GM19395 (cell line): ENCODE measurements around the gene NADK2.
"Not testable (repeated sequence)": the region's sequence is repeated elsewhere in the genome, so short reads cannot be mapped to it uniquely, and the experiment has no call there.

Experiments used
- ATAC-seq: cut with Tn5 transposase; IDR thresholded peaks from one replicate; pipeline ENCODE4 v1.9.1; 2021; ENCODE audit warnings: mild to moderate bottlenecking, moderate library complexity; ENCODE audit not compliant: unreplicated experiment

Gene NADK2

DNA sequence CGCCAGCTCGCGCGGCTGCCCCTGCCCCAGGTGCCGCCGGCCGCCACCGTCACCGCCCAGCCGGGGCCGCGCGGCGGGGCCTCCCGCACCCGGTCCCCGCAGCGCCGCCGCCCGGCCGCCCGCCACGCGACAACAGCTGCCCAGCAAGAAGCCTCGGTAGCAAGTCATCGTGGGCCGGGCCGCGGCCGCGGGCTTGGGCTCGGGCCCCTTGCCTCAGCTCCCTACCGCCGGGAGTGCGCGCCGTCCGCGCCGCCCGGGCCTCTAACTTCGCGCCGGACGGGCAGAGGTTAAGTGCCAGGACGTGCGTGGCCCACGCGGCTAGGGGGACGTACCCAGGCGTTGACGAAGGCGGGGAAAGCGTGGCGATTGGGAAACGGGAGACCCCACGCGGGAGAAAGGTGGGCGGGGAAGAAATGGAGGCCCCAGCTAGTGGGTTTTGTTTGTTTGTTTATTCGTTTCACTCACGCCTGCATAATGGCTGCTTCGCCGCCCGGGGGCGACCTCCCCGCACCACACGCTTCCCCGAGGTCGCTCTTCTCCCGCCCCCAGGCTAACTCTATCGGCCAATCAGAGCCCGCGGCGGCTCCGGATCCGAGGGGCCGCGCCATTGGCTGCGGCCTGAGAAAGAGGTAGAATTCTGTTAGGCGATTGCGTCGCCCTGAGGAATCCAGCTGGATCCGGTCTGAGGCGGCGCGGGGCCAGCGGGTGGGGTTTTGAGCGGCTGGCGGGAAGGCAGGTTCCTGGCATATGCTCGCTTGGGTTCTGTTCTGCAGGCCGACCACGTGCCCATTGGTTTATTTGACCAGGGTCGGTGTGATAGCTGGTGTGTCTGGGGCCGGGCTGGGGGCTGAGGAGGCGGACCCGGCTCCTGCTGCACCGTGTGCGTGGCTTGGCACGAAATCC, at the start of gene NADK2:
NADK2 (minus strand) TSS at position 295 of the 903 bp plus-strand sequence; CDS start at position 168, 127 bp downstream.
- peak; percentile 91 for ATAC-seq

GRCh38 chr5:36285837-36286615, 44.3 kb upstream of the NADK2 start:
- no peak for ATAC-seq

DNA sequence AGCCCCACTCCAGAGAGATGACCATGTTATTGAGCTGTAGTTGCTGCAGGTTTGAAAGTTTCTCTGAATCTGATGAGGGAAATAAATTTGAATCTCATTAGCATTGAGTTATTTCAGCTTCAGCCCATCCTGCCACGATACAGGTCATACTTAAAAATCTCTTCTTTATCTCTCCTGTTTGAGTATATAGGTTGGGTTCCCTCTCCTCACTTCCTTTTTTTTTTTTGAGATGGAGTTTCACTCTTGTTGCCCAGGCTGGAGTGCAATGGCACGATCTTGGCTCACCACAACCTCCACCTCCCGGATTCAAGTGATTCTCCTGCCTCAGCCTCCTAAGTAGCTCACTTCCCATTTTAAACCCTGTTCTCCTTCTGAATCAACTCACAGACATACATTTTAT, 42.0 kb upstream of the NADK2 start:
- not testable (repeated sequence) for ATAC-seq

- no peak for ATAC-seq
Observed at GRCh38 chr5:36281626-36282025, 39.9 kb upstream of the NADK2 start.

- no peak for ATAC-seq
Observed at GRCh38 chr5:36279054-36279698, 37.5 kb upstream of the NADK2 start.

- ATAC-seq = no peak
Observed at GRCh38 chr5:36277521-36278176, 35.9 kb upstream of the NADK2 start.

DNA sequence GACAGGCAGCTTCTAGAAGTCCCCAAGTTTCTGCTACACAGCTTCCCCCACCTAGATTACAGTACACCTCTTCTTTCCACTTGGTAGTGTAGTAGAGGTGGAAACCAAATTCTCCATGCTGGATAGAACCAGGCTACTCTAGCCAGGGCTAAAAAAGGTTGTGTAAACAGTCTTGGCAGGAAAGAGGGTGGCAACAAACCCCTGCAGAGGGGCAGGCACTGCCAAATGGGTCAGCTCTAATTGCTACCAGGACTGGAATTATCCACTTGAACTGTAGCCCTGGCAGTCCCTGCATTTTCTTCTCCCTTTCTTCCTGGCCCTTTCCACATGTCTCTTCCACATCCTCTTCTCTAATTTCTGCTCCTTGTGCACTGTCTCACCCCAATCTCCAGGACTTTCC, 35.1 kb upstream of the NADK2 start:
- ATAC-seq = no peak

DNA sequence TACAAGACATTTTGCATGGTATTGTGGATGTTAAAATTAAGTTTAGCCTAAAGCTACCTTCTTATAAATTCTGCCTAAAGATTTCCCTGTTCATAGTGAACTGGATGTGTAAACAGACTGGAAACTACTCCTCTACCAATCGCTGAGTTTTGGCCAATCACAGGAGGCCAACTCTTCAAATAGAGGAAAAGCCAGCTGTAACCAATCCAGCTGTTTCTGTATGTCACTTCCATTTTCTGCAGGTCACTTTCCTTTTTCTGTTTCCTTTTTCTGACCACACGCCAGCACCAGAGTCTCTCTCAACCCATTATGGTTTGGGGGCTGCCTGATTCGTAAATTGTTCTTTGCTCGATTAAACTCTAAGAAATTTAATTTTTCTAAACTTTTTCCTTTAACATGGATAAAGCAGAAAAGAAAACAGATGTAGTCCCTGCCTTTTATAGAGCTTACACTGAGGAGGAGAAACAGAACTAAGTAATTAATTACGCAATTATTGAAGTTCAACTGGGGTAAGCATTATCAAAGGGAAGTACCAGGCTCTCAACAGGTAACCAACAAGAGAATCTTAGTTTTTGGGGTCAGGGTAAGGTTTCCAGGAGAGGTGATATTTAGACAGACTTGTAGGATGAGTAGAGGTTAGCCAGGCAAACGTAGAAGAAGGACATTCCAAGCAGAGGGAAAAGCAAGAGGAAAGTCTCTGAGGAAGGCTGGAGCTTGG, 32.2 kb upstream of the NADK2 start:
- ATAC-seq = no peak

GRCh38 chr5:36272136-36272690, 30.5 kb upstream of the NADK2 start:
- no peak for ATAC-seq

- no peak for ATAC-seq
Observed at GRCh38 chr5:36270876-36271575, 29.3 kb upstream of the NADK2 start.

- no peak for ATAC-seq
Observed at GRCh38 chr5:36270175-36270574, 28.4 kb upstream of the NADK2 start.

- no peak for ATAC-seq
Observed at GRCh38 chr5:36269478-36269877, 27.8 kb upstream of the NADK2 start.

DNA sequence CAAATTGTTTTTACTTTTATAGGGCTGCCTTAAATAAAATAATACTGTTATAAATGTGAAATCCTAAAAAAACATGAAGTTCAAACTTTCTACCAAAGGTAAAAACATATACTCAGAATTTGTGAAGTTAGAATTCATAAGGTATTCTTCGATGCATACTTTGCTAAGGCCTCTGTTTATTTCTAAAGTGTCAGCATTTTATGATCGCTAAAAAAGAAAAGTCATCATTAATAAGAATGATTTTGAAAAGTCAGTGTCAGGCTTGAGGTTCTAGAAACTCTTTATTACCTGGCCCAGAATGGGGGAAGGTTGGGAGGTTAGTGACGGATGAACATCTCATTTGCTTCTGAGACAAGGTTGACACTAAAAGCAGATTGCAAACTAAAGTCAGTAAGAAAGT, 26.2 kb upstream of the NADK2 start:
- ATAC-seq = no peak

DNA sequence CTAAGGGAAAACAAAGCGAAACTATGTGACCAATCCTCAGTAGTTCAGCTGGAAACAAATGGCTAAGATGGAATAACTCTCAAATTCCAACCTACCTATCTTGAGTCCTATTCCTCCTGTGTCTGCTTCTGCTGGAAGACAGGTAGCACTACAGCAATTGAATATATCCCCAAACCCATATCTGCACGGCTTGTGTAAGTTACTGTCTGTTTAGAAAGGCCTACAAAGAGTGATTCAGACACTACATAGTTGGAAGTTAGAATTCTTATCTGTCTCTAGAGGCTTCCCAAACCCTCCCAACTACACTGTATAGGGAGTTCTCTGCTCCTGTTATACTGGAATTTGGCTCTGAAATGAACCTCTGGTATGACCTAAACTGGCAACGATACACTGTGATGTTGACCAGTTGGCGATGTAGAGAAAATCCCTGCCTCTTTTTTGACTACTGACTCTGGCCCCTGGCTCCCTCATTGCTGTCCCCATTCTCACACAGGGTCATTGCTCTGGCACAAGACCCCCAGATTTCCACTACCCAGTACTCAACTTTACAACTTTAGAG, 22.6 kb upstream of the NADK2 start:
- no peak for ATAC-seq

- ATAC-seq = no peak
Observed at GRCh38 chr5:36261186-36261585, 19.5 kb upstream of the NADK2 start.

DNA sequence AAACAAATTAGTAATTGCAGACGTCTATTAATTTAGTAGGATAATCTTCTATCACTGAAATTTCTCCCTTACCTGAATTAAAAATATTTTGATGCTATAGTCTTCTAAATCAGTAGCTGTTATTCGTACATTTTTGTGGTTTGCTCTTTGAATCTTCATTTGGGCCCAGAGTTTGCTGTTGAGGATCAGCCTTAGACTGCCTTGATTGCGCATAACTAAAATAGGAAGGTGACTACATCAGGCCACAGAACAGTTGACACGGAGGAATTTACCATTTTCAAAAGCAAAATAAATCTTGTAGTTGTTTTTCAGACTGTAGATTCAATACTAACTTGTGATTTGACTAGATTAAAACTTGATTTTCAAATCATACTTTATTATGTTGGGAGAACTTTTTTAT, 11.8 kb upstream of the NADK2 start:
- no peak for ATAC-seq

- no peak for ATAC-seq
Observed at GRCh38 chr5:36252722-36253365, 11.1 kb upstream of the NADK2 start.

- no peak for ATAC-seq
Observed at GRCh38 chr5:36251218-36251617, 9.5 kb upstream of the NADK2 start.

DNA sequence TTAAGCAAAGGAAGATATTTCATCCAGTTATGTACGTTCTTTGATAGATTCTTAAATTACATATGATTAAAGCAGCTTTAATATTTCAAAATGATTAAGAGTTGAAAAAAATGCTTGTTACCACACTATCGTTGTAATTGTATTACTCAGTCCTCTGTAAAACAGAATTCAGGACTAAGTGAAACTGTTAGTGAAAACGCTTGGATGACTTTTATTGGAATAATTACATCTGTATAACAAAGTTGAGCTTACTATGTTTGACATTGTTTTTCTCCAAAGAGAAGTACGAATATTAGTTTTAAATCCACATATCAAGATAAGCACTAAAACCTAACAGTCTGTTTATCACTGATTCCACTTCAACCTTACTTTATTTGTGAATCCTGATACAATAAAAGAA, 8.7 kb upstream of the NADK2 start:
- ATAC-seq = no peak
